ENCODE measurements around the gene NMB.
"Not testable (repeated sequence)": the region's sequence is repeated elsewhere in the genome, so short reads cannot be mapped to it uniquely, and the experiment has no call there.

Gene NMB

GRCh38 chr15:84654689-84655453, 3.1 kb downstream of the NMB start:
- FAIRE-seq = no peak

- peak; percentile 90 for FAIRE-seq
These were observed 3.9 kb downstream of the NMB start, which contains the start of gene WDR73 for GRCh38 chr15:84653910-84654688. Gene WDR73, minus strand, starts transcription at chr15:84654283. Its CDS starts 9 bp downstream, at chr15:84654274.

GRCh38 chr15:84653584-84653909, 4.5 kb downstream of the NMB start:
- no peak for FAIRE-seq

- no peak for FAIRE-seq
These were observed 8.3 kb downstream of the NMB start for GRCh38 chr15:84649706-84650105.

- FAIRE-seq = no peak
These were observed 9.5 kb downstream of the NMB start for GRCh38 chr15:84648539-84648938.

- FAIRE-seq = no peak
These were observed 10.3 kb downstream of the NMB start for GRCh38 chr15:84647726-84648125.

GRCh38 chr15:84645997-84646396, 12.0 kb downstream of the NMB start:
- FAIRE-seq = no peak

GRCh38 chr15:84645496-84645895, 12.5 kb downstream of the NMB start:
- no peak for FAIRE-seq

GRCh38 chr15:84643838-84644237, 14.2 kb downstream of the NMB start:
- FAIRE-seq = no peak

GRCh38 chr15:84642640-84643039, 15.4 kb downstream of the NMB start:
- FAIRE-seq = not testable (repeated sequence)

- not testable (repeated sequence) for FAIRE-seq
These were observed 16.1 kb downstream of the NMB start for GRCh38 chr15:84641871-84642270.

GRCh38 chr15:84638103-84638502, 19.9 kb downstream of the NMB start:
- FAIRE-seq = peak; percentile 13

GRCh38 chr15:84634228-84634837, 23.7 kb downstream of the NMB start:
- FAIRE-seq = no peak

- FAIRE-seq = no peak
These were observed 24.4 kb downstream of the NMB start for GRCh38 chr15:84633311-84634227.

- no peak for FAIRE-seq
These were observed 26.2 kb downstream of the NMB start for GRCh38 chr15:84631706-84632272.

- FAIRE-seq = no peak
These were observed 29.0 kb downstream of the NMB start for GRCh38 chr15:84629033-84629432.

GRCh38 chr15:84625123-84625522, 32.9 kb downstream of the NMB start:
- FAIRE-seq = no peak

GRCh38 chr15:84624359-84624758, 33.6 kb downstream of the NMB start:
- no peak for FAIRE-seq

- no peak for FAIRE-seq
These were observed 36.5 kb downstream of the NMB start for GRCh38 chr15:84621358-84621979.

- FAIRE-seq = no peak
These were observed 37.4 kb downstream of the NMB start for GRCh38 chr15:84620626-84621025.

- no peak for FAIRE-seq
These were observed 41.8 kb downstream of the NMB start for GRCh38 chr15:84616235-84616634.

- no peak for FAIRE-seq
These were observed 46.4 kb downstream of the NMB start for GRCh38 chr15:84611631-84612030.

Data from G401.6 (cell line).